Measurements from ENCODE around the gene TPD52L1. TPM values are rescaled to one million over a fixed set of nuclear protein-coding genes. Genes with fewer than 3 reads are reported as not detected.
A peak's percentile ranks its signal among the peaks of the same experiment; 100 is the strongest.
"Not testable (repeated sequence)": the region's sequence is repeated elsewhere in the genome, so short reads cannot be mapped to it uniquely, and the experiment has no call there.

The TPD52L1 gene
- total RNA-seq, 2 donors from 2014 or later, result 41.4 to 51.7 TPM

- peak; percentile 58 for DNase-seq (ENCODE audit: low spot score)
- intact Hi-C loops (cut with DNase I), result not testable (repeated sequence)
These were observed 126.9 kb downstream of the TPD52L1 start for GRCh38 chr6:125280370-125281035.

GRCh38 chr6:125282470-125282869 lies 128.9 kb downstream of the TPD52L1 start:
- DNase-seq (ENCODE audit: low spot score); intact Hi-C loops (cut with DNase I): not testable (repeated sequence)

GRCh38 chr6:125285353-125285752 lies 131.8 kb downstream of the TPD52L1 start:
- intact Hi-C loops (cut with DNase I), result no loop called here
- DNase-seq (ENCODE audit: low spot score), result no peak

- DNase-seq (ENCODE audit: low spot score), result no peak
- intact Hi-C loops (cut with DNase I), result no loop called here
These were observed 132.4 kb downstream of the TPD52L1 start for GRCh38 chr6:125285936-125286335.

GRCh38 chr6:125287718-125288117 lies 134.1 kb downstream of the TPD52L1 start:
- no peak for DNase-seq (ENCODE audit: low spot score)
- intact Hi-C loops (cut with DNase I), result no loop called here

GRCh38 chr6:125293587-125293986 lies 140.0 kb downstream of the TPD52L1 start:
- DNase-seq (ENCODE audit: low spot score), result no peak
- intact Hi-C loops (cut with DNase I), result no loop called here

GRCh38 chr6:125294036-125294435 lies 140.5 kb downstream of the TPD52L1 start:
- intact Hi-C loops (cut with DNase I), result no loop called here
- DNase-seq (ENCODE audit: low spot score), result no peak

GRCh38 chr6:125294925-125295324 lies 141.4 kb downstream of the TPD52L1 start:
- intact Hi-C loops (cut with DNase I), result no loop called here
- DNase-seq (ENCODE audit: low spot score), result no peak

GRCh38 chr6:125296471-125296870 lies 142.9 kb downstream of the TPD52L1 start:
- intact Hi-C loops (cut with DNase I), result no loop called here
- no peak for DNase-seq (ENCODE audit: low spot score)

- intact Hi-C loops (cut with DNase I), result no loop called here
- no peak for DNase-seq (ENCODE audit: low spot score)
These were observed 145.7 kb downstream of the TPD52L1 start for GRCh38 chr6:125299257-125299656.

- DNase-seq (ENCODE audit: low spot score), result no peak
- intact Hi-C loops (cut with DNase I), result loop anchor here in 1 of 2 donors (5.0 kb wide), 1 partner anchor 149 kb away; the partner anchor contains the start of gene TPD52L1
These were observed 147.4 kb downstream of the TPD52L1 start for GRCh38 chr6:125300992-125301434.

GRCh38 chr6:125301435-125302391 lies 148.1 kb downstream of the TPD52L1 start, which contains the start of gene HDDC2:
Gene HDDC2 (minus strand): TSS chr6:125301967. CDS start chr6:125301932, 35 bp downstream.
- DNase-seq (ENCODE audit: low spot score), result peak; percentile 94
- intact Hi-C loops (cut with DNase I), result loop anchor here in 1 of 2 donors (5.0 kb wide), 1 partner anchor 149 kb away; the partner anchor contains the start of gene TPD52L1

- intact Hi-C loops (cut with DNase I), result loop anchor here in 1 of 2 donors (5.0 kb wide), 1 partner anchor 151 kb away; the partner anchor contains the start of gene TPD52L1
- DNase-seq (ENCODE audit: low spot score), result no peak
These were observed 149.4 kb downstream of the TPD52L1 start for GRCh38 chr6:125302840-125303511.

- intact Hi-C loops (cut with DNase I), result loop anchor here in 1 of 2 donors (5.0 kb wide), 1 partner anchor 151 kb away; the partner anchor contains the start of gene TPD52L1
- DNase-seq (ENCODE audit: low spot score), result no peak
These were observed 149.9 kb downstream of the TPD52L1 start for GRCh38 chr6:125303512-125303854.

GRCh38 chr6:125304970-125305660 lies 151.5 kb downstream of the TPD52L1 start:
- no peak for DNase-seq (ENCODE audit: low spot score)
- intact Hi-C loops (cut with DNase I), result loop anchor here in 1 of 2 donors (5.0 kb wide), 2 partner anchors 153 to 472 kb away; partner anchors contain the start of gene TPD52L1

- no peak for DNase-seq (ENCODE audit: low spot score)
- intact Hi-C loops (cut with DNase I), result loop anchor here in 1 of 2 donors (5.0 kb wide), 1 partner anchor 471 kb away; no protein-coding TSS in a partner anchor
These were observed 153.2 kb downstream of the TPD52L1 start for GRCh38 chr6:125306756-125307149.

GRCh38 chr6:125307150-125307838 lies 153.7 kb downstream of the TPD52L1 start:
- intact Hi-C loops (cut with DNase I), result loop anchor here in 1 of 2 donors (5.0 kb wide), 1 partner anchor 470 kb away; no protein-coding TSS in a partner anchor

More at GRCh38 chr6:125307150-125307838, 153.7 kb downstream of the TPD52L1 start:
- no peak for DNase-seq (ENCODE audit: low spot score)
